SK-N-SH (cell line): ENCODE data around the gene DNAJC5. TPM values are rescaled to one million over a fixed set of nuclear protein-coding genes. Genes with fewer than 3 reads are reported as not detected.

Experiments used
- CTCF ChIA-PET: fragments of 300-600, 350-600 bp; formaldehyde crosslinking; extraction: SDS; loops from one replicate; lab custom pipeline; 2021; lab: Yijun Ruan, JAX
- POLR2A ChIA-PET: fragments of 350-600 bp; sonication (Branson Sonifier 250); formaldehyde crosslinking; extraction: SDS; loops from one replicate; lab custom pipeline; 2020; ENCODE audit warnings: antibody characterized with exemption, inconsistent platforms; lab: Yijun Ruan, JAX
- DNase-seq: peaks from one replicate; pipeline ENCODE4 v3.0.0; 2012
- H2AFZ ChIP-seq: fragments of 200-600 bp; sonication (generic); 2 replicates; pipeline ENCODE4 v1.8.1; 2016; ENCODE audit warnings: antibody characterized with exemption, mild to moderate bottlenecking, low read depth
- H3F3A ChIP-seq: fragments of 200-600 bp; sonication (generic); replicated peaks from 2 replicates; pipeline ENCODE3; 2016; ENCODE audit warnings: antibody characterized with exemption, mild to moderate bottlenecking; ENCODE audit not compliant: insufficient read depth
- H3K27ac ChIP-seq, 2 experiments: fragments of 200-500 bp in 1 of 2; fragments of 200-600 bp in 1 of 2; sonication (Bioruptor generic) in 1 of 2; sonication (generic), shearing (Covaris generic) in 1 of 2; 2 replicates each; pipeline versions ENCODE4 v1.5.1 to v1.6.1; 2014 to 2016; ENCODE audit warnings: low read depth in 2 of 2, inconsistent platforms in 1 of 2, low read length in 1 of 2, mild to moderate bottlenecking in 1 of 2, mixed read lengths in 1 of 2
- H3K27me3 ChIP-seq: fragments of 200-600 bp; sonication (generic), shearing (Covaris generic); 2 replicates; pipeline ENCODE4 v1.6.1; 2016; ENCODE audit warnings: mixed run types; ENCODE audit not compliant: insufficient read depth
- H3K36me3 ChIP-seq, 2 experiments: fragments of 200-500 bp in 1 of 2; fragments of 200-600 bp in 1 of 2; sonication (Bioruptor generic) in 1 of 2; sonication (generic) in 1 of 2; replicated peaks in 1 of 2; 2 replicates each; pipeline versions ENCODE3 to v1.5.1; 2014 to 2016; ENCODE audit warnings: low read length in 1 of 2, mild to moderate bottlenecking in 1 of 2; ENCODE audit not compliant: insufficient read depth in 2 of 2, control insufficient read depth in 1 of 2
- H3K4me1 ChIP-seq, 2 experiments: fragments of 200-500 bp in 1 of 2; fragments of 200-600 bp in 1 of 2; sonication (Bioruptor generic) in 1 of 2; sonication (generic), shearing (Covaris generic) in 1 of 2; 2 replicates each; pipeline versions ENCODE4 v1.5.1 to v1.6.1; 2014 to 2016; ENCODE audit warnings: low read depth in 1 of 2, low read length in 1 of 2, mixed run types in 1 of 2; ENCODE audit not compliant: insufficient read depth in 2 of 2, control insufficient read depth in 1 of 2
- H3K4me2 ChIP-seq: fragments of 200-600 bp; sonication (generic), shearing (Covaris generic); 2 replicates; pipeline ENCODE4 v1.6.1; 2017; ENCODE audit warnings: mixed run types
- H3K4me3 ChIP-seq, 2 experiments: fragments of 200-500 bp in 1 of 2; fragments of 200-600 bp in 1 of 2; sonication (Bioruptor generic) in 1 of 2; sonication (generic), shearing (Covaris generic) in 1 of 2; 2 replicates each; pipeline versions ENCODE4 v1.5.1 to v1.8.1; 2014 to 2016; ENCODE audit warnings: low read depth in 2 of 2, inconsistent platforms in 1 of 2, low read length in 1 of 2, mild to moderate bottlenecking in 1 of 2, mixed read lengths in 1 of 2, moderate library complexity in 1 of 2
- H3K79me2 ChIP-seq: fragments of 200-600 bp; sonication (generic); 2 replicates; pipeline ENCODE4 v1.8.1; 2017; ENCODE audit warnings: mild to moderate bottlenecking; ENCODE audit not compliant: insufficient read depth
- H3K9ac ChIP-seq: fragments of 200-600 bp; sonication (generic); 2 replicates; pipeline ENCODE4 v1.6.1; 2017; ENCODE audit warnings: mixed run types
- H3K9me2 ChIP-seq: fragments of 200-600 bp; sonication (generic); 2 replicates; pipeline ENCODE4 v1.6.1; 2017; ENCODE audit warnings: mixed run types
- H3K9me3 ChIP-seq: fragments of 200-600 bp; sonication (generic); 2 replicates; pipeline ENCODE4 v1.6.1; 2017; ENCODE audit warnings: mixed run types, mild to moderate bottlenecking, moderate library complexity
- H4K20me1 ChIP-seq: fragments of 200-600 bp; sonication (generic); 2 replicates; pipeline ENCODE4 v1.6.1; 2017; ENCODE audit warnings: mild to moderate bottlenecking, mixed run types; ENCODE audit not compliant: insufficient read depth
- CHD2 ChIP-seq: fragments of 150-350 bp; IDR thresholded peaks from 2 replicates; pipeline ENCODE4 v1.6.1; 2018; ENCODE audit warnings: low read length; ENCODE audit not compliant: partially characterized antibody
- EP300 ChIP-seq, 2 experiments: IDR thresholded peaks; 2 replicates each; pipeline versions ENCODE4 v1.4.0 to v1.6.1; 2012; ENCODE audit warnings: borderline replicate concordance in 1 of 2, low read depth in 1 of 2, low read length in 1 of 2
- EZH2phosphoT487 ChIP-seq: fragments of 200-600 bp; sonication (generic); IDR thresholded peaks from 2 replicates; pipeline ENCODE4 v1.6.1; 2017; ENCODE audit warnings: low read depth, mixed run types, mild to moderate bottlenecking, antibody characterized with exemption, moderate library complexity, borderline replicate concordance
- FOXM1 ChIP-seq: IDR thresholded peaks from 2 replicates; pipeline ENCODE4 v1.4.0; 2012; ENCODE audit warnings: low read depth, mild to moderate bottlenecking
- GABPA ChIP-seq: IDR thresholded peaks from 2 replicates; pipeline ENCODE4 v1.4.0; 2012; ENCODE audit warnings: low read depth, mild to moderate bottlenecking
- GATA2 ChIP-seq: sonication (generic); formaldehyde crosslinking; IDR thresholded peaks from 2 replicates; pipeline ENCODE4 v1.5.0; 2020; ENCODE audit warnings: mild to moderate bottlenecking, missing genetic modification reagents
- IRF3 ChIP-seq: fragments of 150-350 bp; IDR thresholded peaks from 2 replicates; pipeline ENCODE4 v1.6.1; 2016; ENCODE audit warnings: mild to moderate bottlenecking, low read depth, low read length
- MAX ChIP-seq: IDR thresholded peaks from 2 replicates; pipeline ENCODE4 v1.4.0; 2012; ENCODE audit warnings: low read depth
- MEF2A ChIP-seq: IDR thresholded peaks from 2 replicates; pipeline ENCODE4 v1.4.0; 2012; ENCODE audit warnings: low read depth, borderline replicate concordance
- POLR2AphosphoS5 ChIP-seq: IDR thresholded peaks from 2 replicates; pipeline ENCODE4 v1.6.1; 2012; ENCODE audit warnings: low read depth, low read length
- RAD21 ChIP-seq: IDR thresholded peaks from 2 replicates; pipeline ENCODE4 v1.6.1; 2012; ENCODE audit warnings: mild to moderate bottlenecking, low read length
- RCOR1 ChIP-seq: fragments of 150-350 bp; IDR thresholded peaks from 2 replicates; pipeline ENCODE4 v1.6.1; 2017; ENCODE audit warnings: antibody characterized with exemption, low read length
- SIN3A ChIP-seq: IDR thresholded peaks from 2 replicates; pipeline ENCODE4 v1.6.1; 2012; ENCODE audit warnings: low read depth, mild to moderate bottlenecking, low read length, moderate library complexity, borderline replicate concordance
- TAF1 ChIP-seq: IDR thresholded peaks from 2 replicates; pipeline ENCODE4 v1.6.1; 2012; ENCODE audit warnings: low read depth, mild to moderate bottlenecking, low read length, moderate library complexity, borderline replicate concordance
- TCF12 ChIP-seq: IDR thresholded peaks from 2 replicates; pipeline ENCODE4 v1.4.0; 2012
- TEAD4 ChIP-seq: IDR thresholded peaks from 2 replicates; pipeline ENCODE4 v1.4.0; 2012; ENCODE audit warnings: mild to moderate bottlenecking, borderline replicate concordance; ENCODE audit not compliant: insufficient read depth
- USF2 ChIP-seq: fragments of 150-350 bp; IDR thresholded peaks from 2 replicates; pipeline ENCODE4 v1.6.1; 2017; ENCODE audit warnings: antibody characterized with exemption, low read length, low read depth, borderline replicate concordance
- WGBS: methylation state at CpG from one replicate; pipeline ENCODE4 v1.1.6; 2017; ENCODE audit warnings: low lambda C conversion rate; 5-methylcytosine and 5-hydroxymethylcytosine counted together
- polyA plus RNA-seq, 3 experiments: library from polyadenylated mRNA; depleted of rRNA; stranded (reverse); fragments of >200 nt; gene quantifications; 2 replicates each; pipeline ENCODE4 v1.2.3, GENCODE V29; 2012

Gene DNAJC5
- polyA plus RNA-seq, 1 of the 3 experiments (the other 2 are of a cell fraction), result 24.2 TPM

- Histone ChIP-seq H4K20me1 (no peaks in the 10 kb centered on the region), H3K27me3 (no peaks in the 10 kb centered on the region), H3K79me2 (peaks cover 19% of the 10 kb centered on the region), H3F3A (peaks cover 3% of the 10 kb centered on the region), H3K4me3 (no peak overlapping the region), H3K4me1 (peaks cover 0 to 43% of the 10 kb centered on the region in 2 experiments; a peak in 1 of 4 replicates), H3K4me2 (no peak overlapping the region), H3K36me3 (peaks cover 0 to 13% of the 10 kb centered on the region in 2 experiments), H3K9ac (no peak overlapping the region), H2AFZ (no peak overlapping the region), H3K9me2 (no peaks in the 10 kb centered on the region), H3K27ac (no peak overlapping the region), H3K9me3 (no peaks in the 10 kb centered on the region)
- no peak for TF ChIP-seq TAF1
- TF ChIP-seq SIN3A, result no peak
- no peak for TF ChIP-seq GABPA
- TF ChIP-seq TEAD4, result no peak
- no peak for TF ChIP-seq IRF3
- no peak for TF ChIP-seq TCF12
- TF ChIP-seq POLR2AphosphoS5, result no peak
- no peak for TF ChIP-seq MEF2A
- no peak for TF ChIP-seq MAX
- TF ChIP-seq RCOR1, result no peak
- no peak for TF ChIP-seq USF2
- WGBS, result 86% methylated on average over 14 of the region's 17 CpGs
- DNase-seq, result no peak
- ChIA-PET CTCF (interaction anchor here (0.6 to 2.5 kb wide), 3 partner anchors 74 to 323 kb away, joined by 4 to 12 read pairs (median 5); no protein-coding TSS in a partner anchor), POLR2A (no interaction called here)
Observed at GRCh38 chr20:63860325-63861051, 34.4 kb upstream of the DNAJC5 start.

- H3K79me2 ChIP-seq, result peaks cover 29% of the 10 kb centered on the region
- peaks cover 3% of the 10 kb centered on the region for H3F3A ChIP-seq
- ChIA-PET POLR2A (no interaction called here), CTCF (interaction anchor here (2.5 kb wide), 1 partner anchor 86 kb away, joined by 12 read pairs; no protein-coding TSS in a partner anchor)
- no peak within 1 kb of the TSS for H3K4me3 ChIP-seq
- no peak within 1 kb of the TSS for H3K27ac ChIP-seq
- WGBS, result 97% methylated on average over 52 of the region's 59 CpGs
- DNase-seq, result no peak
- peaks cover 0 to 37% of the 10 kb centered on the region in 2 experiments; a peak in 1 of 4 replicates for H3K4me1 ChIP-seq
- H3K27me3 ChIP-seq, result no peaks in the 10 kb centered on the region
- H4K20me1 ChIP-seq, result no peaks in the 10 kb centered on the region
- no peaks in the 10 kb centered on the region for H3K9me3 ChIP-seq
- no peak within 1 kb of the TSS for H3K9ac ChIP-seq
- peaks cover 0 to 13% of the 10 kb centered on the region in 2 experiments for H3K36me3 ChIP-seq
- no peaks in the 10 kb centered on the region for H3K9me2 ChIP-seq
- no peak within 1 kb of the TSS for H2AFZ ChIP-seq
- H3K4me2 ChIP-seq, result no peak within 1 kb of the TSS
- TF ChIP-seq EZH2phosphoT487 (no peak), SIN3A (no peak), TAF1 (no peak), RCOR1 (no peak), TEAD4 (no peak), EP300 (IDR thresholded peaks at IDR 0.05; ENCODE audit: borderline replicate concordance in 1 of 2, low read depth in 1 of 2, low read length in 1 of 2) (no peak), GABPA (no peak), MAX (no peak), USF2 (no peak), RAD21 (no peak), CHD2 (no peak), IRF3 (no peak), GATA2 (no peak), FOXM1 (no peak)
Observed at GRCh38 chr20:63861365-63861934, 33.5 kb upstream of the DNAJC5 start, which contains the start of gene ABHD16B. ABHD16B (plus strand) TSS chr20:63861498; CDS start chr20:63861541, 43 bp downstream.
